Neural crest cell (in vitro differentiated cells): ENCODE data around the gene CNDP2. TPM values are rescaled to one million over a fixed set of nuclear protein-coding genes. Genes with fewer than 3 reads are reported as not detected.

Experiments
- DNase-seq: peaks from one replicate; pipeline ENCODE4 v3.0.0; 2021; ENCODE audit warnings: low read depth, mixed read lengths, low spot score
- H3K27ac Mint-ChIP-seq: one replicate; pipeline ENCODE4 v1.8.0; 2021; ENCODE audit warnings: mild to moderate bottlenecking, mixed read lengths; ENCODE audit not compliant: unreplicated experiment
- H3K27me3 Mint-ChIP-seq: 2 replicates; pipeline ENCODE4 v1.8.0; 2021; ENCODE audit warnings: low read depth, mild to moderate bottlenecking, mixed read lengths
- H3K36me3 Mint-ChIP-seq: 2 replicates; pipeline ENCODE4 v1.8.0; 2021; ENCODE audit warnings: low read depth, mild to moderate bottlenecking, mixed read lengths
- H3K4me1 Mint-ChIP-seq: 2 replicates; pipeline ENCODE4 v1.8.0; 2021; ENCODE audit warnings: mixed read lengths
- H3K4me3 Mint-ChIP-seq: one replicate; pipeline ENCODE4 v1.8.0; 2021; ENCODE audit warnings: mild to moderate bottlenecking, mixed read lengths
- H3K9me3 Mint-ChIP-seq: 2 replicates; pipeline ENCODE4 v1.8.0; 2021; ENCODE audit warnings: mixed read lengths
- total RNA-seq: library from RNA; stranded (reverse); gene quantifications from 2 replicates; pipeline ENCODE4 v1.2.1, GENCODE V29; 2021
- TF ChIP-seq, protein P1 (sequence below): fragments of 200-600 bp; sonication (generic); conservative IDR thresholded peaks from 2 replicates; pipeline ENCODE4 v1.5.0; 2021; ENCODE audit warnings: antibody characterized with exemption, mild to moderate bottlenecking

Gene CNDP2
- total RNA-seq, 1 donor from 2014 or later, result 194 TPM

DNA sequence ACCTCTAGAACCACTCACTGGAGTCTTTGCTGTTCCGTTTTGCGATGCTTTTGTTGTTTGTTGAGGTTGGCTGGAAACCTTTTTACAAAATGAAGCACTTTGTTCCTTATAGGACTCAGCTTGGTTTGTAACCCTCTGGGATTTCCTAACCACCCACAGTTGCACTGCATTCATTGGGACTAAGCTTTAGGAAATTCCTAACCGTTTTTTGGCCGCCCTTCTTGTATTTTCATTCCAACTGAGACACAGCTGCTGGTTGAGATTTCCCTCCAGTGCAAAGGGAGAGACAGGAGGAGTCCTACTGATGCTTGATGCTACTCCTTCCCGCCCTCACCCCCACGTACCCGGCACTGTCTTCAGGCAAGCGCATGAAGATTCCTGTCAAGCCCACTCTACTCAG, 32.9 kb upstream of the CNDP2 start:
- TF ChIP-seq, protein P1, sequence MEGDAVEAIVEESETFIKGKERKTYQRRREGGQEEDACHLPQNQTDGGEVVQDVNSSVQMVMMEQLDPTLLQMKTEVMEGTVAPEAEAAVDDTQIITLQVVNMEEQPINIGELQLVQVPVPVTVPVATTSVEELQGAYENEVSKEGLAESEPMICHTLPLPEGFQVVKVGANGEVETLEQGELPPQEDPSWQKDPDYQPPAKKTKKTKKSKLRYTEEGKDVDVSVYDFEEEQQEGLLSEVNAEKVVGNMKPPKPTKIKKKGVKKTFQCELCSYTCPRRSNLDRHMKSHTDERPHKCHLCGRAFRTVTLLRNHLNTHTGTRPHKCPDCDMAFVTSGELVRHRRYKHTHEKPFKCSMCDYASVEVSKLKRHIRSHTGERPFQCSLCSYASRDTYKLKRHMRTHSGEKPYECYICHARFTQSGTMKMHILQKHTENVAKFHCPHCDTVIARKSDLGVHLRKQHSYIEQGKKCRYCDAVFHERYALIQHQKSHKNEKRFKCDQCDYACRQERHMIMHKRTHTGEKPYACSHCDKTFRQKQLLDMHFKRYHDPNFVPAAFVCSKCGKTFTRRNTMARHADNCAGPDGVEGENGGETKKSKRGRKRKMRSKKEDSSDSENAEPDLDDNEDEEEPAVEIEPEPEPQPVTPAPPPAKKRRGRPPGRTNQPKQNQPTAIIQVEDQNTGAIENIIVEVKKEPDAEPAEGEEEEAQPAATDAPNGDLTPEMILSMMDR, result no peak
- no peak for DNase-seq
- Mint-ChIP-seq H3K36me3 (no peaks in the 10 kb centered on the region), H3K9me3 (no peaks in the 10 kb centered on the region), H3K27ac (no peak overlapping the region), H3K4me1 (no peaks in the 10 kb centered on the region), H3K27me3 (peaks cover 49% of the 10 kb centered on the region), H3K4me3 (no peak overlapping the region)

DNA sequence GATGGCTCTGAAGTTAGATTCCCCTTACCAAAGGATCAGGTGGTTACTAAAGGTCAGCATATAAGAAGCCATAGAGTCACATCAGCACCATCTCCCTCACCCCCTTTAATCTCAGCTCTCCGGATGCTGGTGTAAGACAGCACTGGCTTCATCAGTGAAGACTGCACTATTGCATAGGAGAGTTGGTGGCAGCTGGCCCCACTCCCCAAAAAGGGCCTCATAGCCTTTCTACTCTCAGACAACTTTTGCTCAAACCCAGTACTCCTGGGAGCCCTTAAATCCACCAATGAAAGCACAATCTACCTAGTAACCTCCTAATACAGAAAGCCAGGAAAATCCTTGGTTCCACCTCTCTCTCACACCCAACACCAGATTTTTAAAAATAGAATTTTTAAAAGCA, 32.2 kb upstream of the CNDP2 start:
- TF ChIP-seq, protein P1, result no peak

DNA sequence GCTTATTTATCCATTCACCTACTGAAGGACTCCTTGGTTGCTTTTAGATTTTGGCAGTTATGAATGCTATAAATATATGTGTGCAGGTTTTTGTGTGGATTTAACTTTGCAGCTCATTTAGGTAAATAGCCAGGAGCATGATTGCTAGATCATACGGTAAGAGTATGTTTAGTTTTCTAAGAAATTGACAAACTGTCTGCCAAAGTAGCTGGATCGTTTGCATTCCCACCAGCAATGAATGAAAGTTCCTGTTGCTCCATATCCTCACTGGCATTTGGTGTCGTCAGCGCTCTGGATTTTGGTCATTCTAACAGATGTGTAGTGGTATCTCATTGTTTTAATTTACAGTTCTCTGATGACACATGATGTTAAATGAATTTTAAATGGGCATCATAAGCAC, 30.4 kb upstream of the CNDP2 start:
- H3K9me3 Mint-ChIP-seq, result peaks cover 4% of the 10 kb centered on the region
- TF ChIP-seq, protein P1, result no peak
- H3K4me3 Mint-ChIP-seq, result no peak overlapping the region
- peaks cover 23% of the 10 kb centered on the region for H3K27me3 Mint-ChIP-seq
- peaks cover 2% of the 10 kb centered on the region for H3K36me3 Mint-ChIP-seq
- H3K27ac Mint-ChIP-seq, result no peak overlapping the region
- no peak for DNase-seq
- no peaks in the 10 kb centered on the region for H3K4me1 Mint-ChIP-seq

More for the DNA sequence above, 32.2 kb upstream of the CNDP2 start:
- Mint-ChIP-seq H3K4me3 (no peak overlapping the region), H3K36me3 (no peaks in the 10 kb centered on the region), H3K27me3 (peaks cover 41% of the 10 kb centered on the region), H3K27ac (no peak overlapping the region), H3K4me1 (no peaks in the 10 kb centered on the region), H3K9me3 (no peaks in the 10 kb centered on the region)
- no peak for DNase-seq

DNA sequence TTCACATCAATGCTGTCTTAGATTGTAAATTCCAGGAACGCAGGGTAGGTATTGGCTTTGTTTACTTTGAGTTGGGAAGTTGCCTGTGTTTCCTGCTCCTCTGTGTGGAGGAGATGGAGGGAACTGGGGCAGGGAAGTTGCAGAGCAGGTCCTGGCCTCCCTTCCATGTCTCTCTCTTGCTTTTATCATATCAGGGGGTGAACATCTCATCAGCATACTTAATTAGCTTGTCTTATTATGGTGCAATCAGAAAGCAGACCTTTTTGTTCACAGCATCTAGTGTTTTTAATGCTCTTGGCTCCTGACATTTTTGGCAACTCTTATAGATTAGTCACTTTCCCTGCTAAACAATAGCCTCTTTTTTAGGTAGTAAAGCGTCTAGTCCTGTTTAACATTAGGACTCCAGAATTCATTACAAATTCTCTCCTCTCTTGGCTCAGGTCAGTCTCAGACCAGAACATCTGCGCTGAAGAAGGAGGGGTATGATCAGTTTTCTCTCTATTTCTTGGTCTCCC, 27.6 kb upstream of the CNDP2 start:
- Mint-ChIP-seq H3K9me3 (peaks cover 4% of the 10 kb centered on the region), H3K27me3 (peaks cover 5% of the 10 kb centered on the region), H3K4me1 (no peaks in the 10 kb centered on the region), H3K36me3 (peaks cover 2% of the 10 kb centered on the region), H3K27ac (no peak overlapping the region), H3K4me3 (no peak overlapping the region)
- TF ChIP-seq, protein P1, result no peak
- no peak for DNase-seq

DNA sequence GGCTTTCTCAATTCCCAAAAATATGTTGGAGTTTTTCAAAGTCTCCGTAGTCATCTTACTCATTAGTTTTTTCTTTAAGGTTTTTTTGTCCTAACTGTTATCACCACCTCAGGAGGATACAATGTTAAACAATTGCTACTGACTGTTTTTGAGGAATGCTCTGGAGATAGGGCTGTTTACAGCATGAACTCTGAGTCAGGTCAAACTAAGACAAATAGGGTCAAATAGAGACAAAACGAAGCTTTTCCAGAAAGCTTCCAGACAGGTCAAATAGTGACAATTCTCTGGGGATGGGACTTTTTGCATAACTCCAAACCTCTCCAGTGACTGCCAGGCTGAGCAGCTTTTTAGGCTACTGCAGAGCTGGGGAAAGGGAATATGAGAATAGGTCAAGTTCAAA, 23.9 kb upstream of the CNDP2 start:
- TF ChIP-seq, protein P1, result no peak
- Mint-ChIP-seq H3K4me3 (no peak overlapping the region), H3K9me3 (peaks cover 4% of the 10 kb centered on the region), H3K27ac (no peak overlapping the region), H3K36me3 (peaks cover 2% of the 10 kb centered on the region), H3K4me1 (no peaks in the 10 kb centered on the region), H3K27me3 (no peaks in the 10 kb centered on the region)
- no peak for DNase-seq
